CMK (cell line): ENCODE measurements around the gene TAS2R14.

Source experiments
- DNase-seq: peaks from one replicate; pipeline ENCODE4 v3.0.0-alpha.2; 2010; ENCODE audit warnings: low read depth

Gene TAS2R14

GRCh38 chr12:10939163-10939562, at the start of gene TAS2R14:
Gene TAS2R14 (minus strand): TSS chr12:10939263. CDS start chr12:10939207, 56 bp downstream.
- DNase-seq = no peak

- DNase-seq = no peak
Observed at GRCh38 chr12:10986812-10987211, 47.7 kb upstream of the TAS2R14 start, which contains the start of gene TAS2R50. Gene TAS2R50 (minus strand): TSS chr12:10986912. CDS start chr12:10986860, 52 bp downstream.

- DNase-seq = no peak
Observed at GRCh38 chr12:10982244-10982643, 43.2 kb upstream of the TAS2R14 start.

- no peak for DNase-seq
Observed at GRCh38 chr12:10974965-10975364, 35.9 kb upstream of the TAS2R14 start.

- DNase-seq = no peak
Observed at GRCh38 chr12:10968765-10969456, 29.8 kb upstream of the TAS2R14 start.

GRCh38 chr12:10967409-10967808, 28.3 kb upstream of the TAS2R14 start:
- no peak for DNase-seq

- no peak for DNase-seq
Observed at GRCh38 chr12:10966314-10966713, 27.3 kb upstream of the TAS2R14 start.

- no peak for DNase-seq
Observed at GRCh38 chr12:10965476-10965875, 26.4 kb upstream of the TAS2R14 start.

- DNase-seq = peak; percentile 25
Observed at GRCh38 chr12:10960211-10960610, 21.1 kb upstream of the TAS2R14 start.

GRCh38 chr12:10959804-10960203, 20.7 kb upstream of the TAS2R14 start:
- peak; percentile 11 for DNase-seq

- DNase-seq = no peak
Observed at GRCh38 chr12:10957741-10958140, 18.7 kb upstream of the TAS2R14 start.

- DNase-seq = no peak
Observed at GRCh38 chr12:10956085-10956484, 17.0 kb upstream of the TAS2R14 start.

- no peak for DNase-seq
Observed at GRCh38 chr12:10952645-10953044, 13.6 kb upstream of the TAS2R14 start.

GRCh38 chr12:10943167-10943566, 4.1 kb upstream of the TAS2R14 start:
- DNase-seq = no peak

GRCh38 chr12:10941916-10942607, 3.0 kb upstream of the TAS2R14 start:
- DNase-seq = no peak

GRCh38 chr12:10941369-10941768, 2.3 kb upstream of the TAS2R14 start:
- DNase-seq = no peak

- DNase-seq = no peak
Observed at GRCh38 chr12:10940389-10940788, 1.3 kb upstream of the TAS2R14 start.

- no peak for DNase-seq
Observed at GRCh38 chr12:10936506-10936905, 2.6 kb downstream of the TAS2R14 start.

- no peak for DNase-seq
Observed at GRCh38 chr12:10928746-10929286, 10.2 kb downstream of the TAS2R14 start, which contains the start of gene PRH2. Gene PRH2 (plus strand): TSS chr12:10929236. CDS start chr12:10929274, 38 bp downstream.

- DNase-seq = no peak
Observed at GRCh38 chr12:10926269-10926668, 12.8 kb downstream of the TAS2R14 start.

GRCh38 chr12:10919809-10920208, 19.3 kb downstream of the TAS2R14 start:
- DNase-seq = no peak

GRCh38 chr12:10910380-10910779, 28.7 kb downstream of the TAS2R14 start:
- DNase-seq = no peak

- no peak for DNase-seq
Observed at GRCh38 chr12:10909462-10909861, 29.6 kb downstream of the TAS2R14 start, which contains the start of gene TAS2R13. Gene TAS2R13 (minus strand): TSS chr12:10909562. CDS start chr12:10909298, 264 bp downstream.
